HL-60/S4 treated with phorbol 12-myristate 13-acetate at 8.2 ng/mL for 4 days and 3 days (cell line): ENCODE measurements around the gene VAC14.
"Not testable (repeated sequence)": the region's sequence is repeated elsewhere in the genome, so short reads cannot be mapped to it uniquely, and the experiment has no call there.

Experiments used
- in situ Hi-C: fragments of 300-500 bp; cut with MboI; formaldehyde crosslinking; loops from 2 replicates; pipeline ENCODE4 v1.15.0; 2022; ENCODE audit warnings: low sequenced_read_pairs

Gene VAC14

DNA sequence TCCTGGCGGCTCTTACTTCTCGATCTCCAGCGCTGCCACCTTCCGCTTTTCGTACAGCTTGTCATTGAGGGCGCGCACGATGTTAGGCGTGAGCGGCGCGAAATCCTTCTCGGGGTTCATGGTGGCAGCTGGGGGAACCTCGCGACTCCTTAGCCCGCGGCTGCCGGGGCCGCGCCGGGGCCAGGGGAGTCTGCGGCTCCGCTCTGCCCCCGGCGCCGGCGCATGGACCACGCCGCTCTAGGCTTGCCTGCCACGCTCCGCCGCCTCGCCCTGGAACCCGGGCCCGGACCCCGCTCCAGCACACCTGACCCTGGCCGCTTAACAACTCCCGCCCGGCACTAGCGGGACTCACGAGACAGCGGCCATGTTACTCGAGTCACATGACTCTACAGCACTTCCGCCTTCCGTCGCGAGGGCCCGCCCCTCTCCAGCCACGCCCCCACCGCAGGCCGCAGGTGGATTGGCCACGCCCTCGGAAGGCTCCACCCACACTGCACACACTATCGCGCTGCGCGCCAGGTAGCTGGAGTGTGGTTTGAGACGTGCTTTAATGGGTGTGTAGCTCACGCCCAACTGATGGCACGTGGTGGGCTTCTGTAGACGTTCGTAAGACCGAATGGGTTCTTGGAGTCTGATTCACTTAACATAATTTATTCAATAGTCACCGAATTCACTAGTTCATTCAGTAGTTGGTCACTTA is at the start of gene VAC14:
TSS of gene VAC14 (minus strand) at position 378 of the 700 bp plus-strand sequence. CDS start at position 120, 258 bp downstream.
- in situ Hi-C loops, result no loop called here

DNA sequence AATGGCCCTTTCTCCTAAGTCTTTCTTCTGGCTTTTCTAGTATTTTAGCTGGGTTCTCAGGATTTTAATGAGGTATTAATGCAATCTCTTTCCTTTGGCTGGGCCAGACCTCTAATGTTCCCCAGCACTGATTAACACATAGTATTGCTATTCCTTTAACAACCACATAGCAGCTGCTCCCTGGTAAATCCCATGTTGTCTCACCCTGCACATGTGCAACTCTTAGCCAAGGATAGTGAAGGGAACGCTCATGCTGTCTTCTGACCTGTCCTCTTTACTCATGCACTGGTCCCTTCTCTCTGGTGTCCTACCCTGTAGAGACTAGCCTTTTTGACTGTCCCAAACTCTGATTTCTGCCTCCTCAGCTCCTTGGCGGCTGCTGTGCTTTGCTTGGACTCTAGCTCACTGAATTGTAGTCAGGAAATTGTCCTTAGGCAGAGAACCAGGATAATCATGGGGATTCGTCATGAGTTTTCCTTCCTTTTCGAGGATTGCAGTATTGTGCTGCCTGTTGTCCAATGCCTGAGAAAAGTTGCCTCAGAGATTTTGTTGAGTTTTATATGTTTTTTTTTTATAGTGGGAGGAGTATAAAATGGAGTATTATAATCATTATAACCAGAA is 22.6 kb upstream of the VAC14 start:
- in situ Hi-C loops, result not testable (repeated sequence)

DNA sequence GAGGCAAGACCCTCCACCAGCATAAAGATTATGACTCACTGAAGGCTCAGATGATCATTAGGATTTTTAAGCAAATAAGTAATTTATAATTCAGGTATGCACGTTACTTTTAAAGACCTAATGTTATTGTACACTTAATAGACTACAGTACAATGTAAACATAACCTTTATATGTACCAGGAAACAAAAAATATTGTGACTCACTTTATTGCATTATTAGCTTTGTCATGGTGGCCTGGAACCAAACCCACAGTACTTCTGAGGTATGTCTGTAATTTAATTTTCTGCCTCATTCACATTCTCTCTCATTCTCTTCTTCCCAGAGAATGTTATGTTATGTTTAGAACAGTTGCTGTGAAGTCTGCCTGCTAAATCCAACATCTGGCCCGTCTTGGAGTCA is 21.8 kb upstream of the VAC14 start:
- in situ Hi-C loops, result not testable (repeated sequence)

DNA sequence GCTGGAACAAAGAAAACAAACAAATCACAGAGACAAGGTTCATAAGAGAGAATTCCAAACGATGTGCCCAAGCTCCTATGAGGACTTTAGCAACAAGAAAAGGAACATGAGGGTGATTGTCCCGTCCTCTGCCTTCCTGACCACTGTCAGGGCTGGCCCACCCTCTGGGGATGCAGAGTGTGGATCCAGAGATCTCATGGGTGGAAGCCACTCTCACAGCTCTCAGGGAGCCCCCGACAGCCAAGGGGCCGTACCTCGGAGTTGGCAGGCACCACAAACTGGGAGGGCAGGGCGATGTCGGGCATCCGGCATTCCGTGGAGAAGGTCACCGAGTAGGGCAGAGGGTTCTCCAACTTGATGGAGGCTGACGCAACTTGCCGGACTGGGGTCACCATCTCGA is 17.1 kb upstream of the VAC14 start:
- in situ Hi-C loops, result not testable (repeated sequence)

DNA sequence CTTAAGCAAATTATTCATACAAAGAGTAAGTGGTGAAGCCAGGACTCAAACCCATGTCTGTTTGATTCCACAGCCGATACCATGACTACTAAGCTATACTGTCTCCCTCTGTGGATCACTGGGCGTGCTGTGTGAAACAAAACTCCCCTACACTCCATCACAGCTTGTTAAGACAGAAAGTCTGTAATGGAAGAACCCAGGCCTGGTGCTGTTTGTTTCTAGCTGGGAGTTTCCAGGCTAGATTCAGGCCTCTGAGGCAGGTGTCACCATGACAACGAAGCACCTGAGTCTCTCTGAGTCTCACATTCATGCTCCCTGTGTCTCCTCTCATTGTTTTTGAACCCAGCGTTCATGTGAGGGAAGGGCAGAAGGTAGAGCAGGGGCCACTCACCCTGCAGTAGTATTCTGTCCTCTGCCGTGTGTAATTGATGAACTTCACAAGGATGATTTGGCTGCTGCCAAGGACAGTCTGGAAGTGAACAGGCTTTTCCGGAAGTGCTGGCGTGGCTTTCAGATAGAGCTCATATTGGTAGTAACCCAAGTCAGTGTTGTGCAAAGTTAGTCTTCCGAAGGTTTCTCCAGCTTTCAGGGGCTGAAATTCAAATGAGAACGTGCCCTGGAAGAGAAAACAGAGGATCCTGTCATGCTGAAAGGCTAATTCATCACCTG is 8.6 kb upstream of the VAC14 start:
- in situ Hi-C loops, result no loop called here

DNA sequence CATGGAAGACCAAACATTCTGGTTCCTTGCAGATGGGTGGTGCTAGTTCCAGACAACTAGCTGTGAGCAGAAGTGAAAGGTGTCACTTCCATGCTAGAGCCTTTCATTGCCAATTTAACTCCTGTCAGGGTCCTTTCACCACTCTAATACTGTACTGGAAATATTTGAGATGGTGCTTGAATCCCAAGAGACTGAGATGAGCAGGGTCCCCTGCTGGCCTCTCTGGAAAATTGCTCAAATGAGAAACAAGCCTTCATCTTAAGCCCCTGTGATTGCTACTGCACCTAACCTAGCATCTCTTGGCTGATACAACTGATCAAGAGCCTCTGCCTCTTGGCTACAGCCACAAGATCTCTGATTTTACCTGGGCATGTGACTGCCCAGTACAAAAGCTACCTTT is 7.4 kb upstream of the VAC14 start:
- in situ Hi-C loops, result no loop called here

DNA sequence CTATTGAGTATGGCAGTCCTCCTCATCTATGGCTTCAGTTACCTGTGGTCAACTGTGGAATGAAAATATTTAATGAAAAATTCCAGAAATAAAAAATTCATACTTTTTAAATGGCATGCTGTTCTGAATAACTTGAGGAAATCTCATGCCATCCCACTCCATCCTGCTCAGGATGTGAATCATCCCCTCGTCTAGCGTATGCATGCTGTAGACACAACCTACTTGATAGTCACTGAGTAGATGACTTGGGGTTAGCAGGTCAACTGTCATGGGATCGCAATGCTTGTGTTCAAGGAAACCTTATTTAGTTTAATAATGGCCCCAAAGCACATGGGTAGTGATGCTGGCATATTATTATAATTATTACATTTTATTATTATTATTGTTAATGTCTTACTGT is 4.8 kb upstream of the VAC14 start:
- in situ Hi-C loops, result no loop called here

DNA sequence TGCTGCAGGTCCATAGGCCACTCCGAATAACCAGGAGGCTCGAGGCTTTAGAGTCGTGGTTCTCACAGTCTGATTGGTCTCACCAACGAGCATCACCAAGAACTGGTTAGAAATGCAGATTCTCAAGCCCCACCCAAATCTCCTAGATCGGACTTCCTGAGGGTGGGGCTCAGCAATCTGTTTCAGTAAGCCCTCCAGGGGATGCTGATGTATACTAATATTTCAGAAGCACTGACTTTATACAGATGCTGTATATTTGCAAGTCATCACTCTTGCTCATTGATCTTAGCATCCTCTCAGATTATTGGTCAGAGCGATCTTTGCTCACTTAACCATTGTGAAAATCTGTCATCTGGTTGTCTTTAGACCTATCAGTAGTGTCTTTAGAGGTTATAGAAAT is 4.4 kb upstream of the VAC14 start:
- in situ Hi-C loops, result no loop called here

DNA sequence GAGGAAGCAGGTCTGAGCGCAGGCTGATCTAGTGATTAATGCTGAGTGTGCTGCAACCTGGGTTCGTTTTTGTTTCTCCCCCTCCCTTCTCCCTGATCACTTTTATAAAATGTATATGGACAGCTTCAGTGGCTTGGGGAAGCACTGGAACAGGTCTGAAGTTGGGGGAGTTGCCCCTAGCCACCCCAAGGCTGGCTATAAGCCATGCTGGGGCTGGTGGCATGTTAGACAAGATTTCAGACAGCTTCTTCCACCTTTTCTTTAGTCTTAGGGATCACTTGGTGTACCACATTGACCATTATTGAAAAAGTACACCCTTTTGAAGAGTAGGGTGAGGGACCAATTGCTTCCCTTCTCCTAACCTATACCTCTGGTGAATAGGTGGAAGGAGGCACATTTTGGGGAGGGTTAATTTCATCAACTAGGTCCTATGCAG is 3.8 kb upstream of the VAC14 start:
- in situ Hi-C loops, result no loop called here

DNA sequence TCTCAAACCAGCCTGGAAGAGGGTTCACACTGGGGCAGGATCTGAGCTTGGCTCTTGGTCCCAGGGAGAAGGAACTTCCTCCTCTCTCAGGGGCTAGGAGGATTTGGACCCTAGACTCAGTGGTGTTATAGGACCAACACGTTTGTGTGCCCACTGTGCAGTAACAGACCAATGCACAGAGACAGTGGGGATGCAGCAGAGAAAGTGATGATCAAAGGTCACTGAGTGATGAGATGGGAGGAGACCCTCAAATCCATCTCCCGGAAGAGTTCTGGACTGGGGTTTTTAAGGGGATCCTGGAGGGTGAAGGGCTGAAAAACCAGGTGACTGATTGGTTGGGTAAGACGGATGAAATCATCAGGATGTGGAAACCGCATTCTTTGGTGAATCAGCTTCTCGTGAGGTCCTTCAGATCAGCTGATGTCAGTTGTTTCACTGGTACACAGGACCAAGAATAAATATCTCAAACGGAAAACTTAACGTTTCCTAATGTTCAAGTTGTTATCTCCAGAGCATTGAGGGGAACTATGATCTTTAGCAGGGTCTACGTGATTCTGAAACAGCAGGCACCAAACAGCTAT is 3.3 kb upstream of the VAC14 start:
- in situ Hi-C loops, result no loop called here

DNA sequence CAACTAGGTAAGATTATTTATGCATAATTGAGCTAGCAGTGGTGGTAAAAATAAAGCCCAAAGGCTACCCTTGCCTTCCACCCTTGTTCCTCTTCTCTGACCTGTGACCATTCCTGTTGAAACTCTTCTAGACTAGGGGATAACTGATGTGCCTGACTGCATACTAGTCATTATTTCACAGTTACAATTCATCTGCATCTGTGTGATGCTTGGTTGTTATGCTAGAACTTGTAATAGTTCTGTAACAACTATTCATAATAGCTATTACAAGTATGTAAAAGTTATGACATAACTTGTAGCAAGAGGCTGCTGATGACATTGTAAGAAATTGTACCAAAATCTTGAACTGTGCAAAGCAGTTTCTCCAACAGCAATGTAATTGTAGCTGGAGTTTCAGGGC is 2.4 kb upstream of the VAC14 start:
- in situ Hi-C loops, result no loop called here

DNA sequence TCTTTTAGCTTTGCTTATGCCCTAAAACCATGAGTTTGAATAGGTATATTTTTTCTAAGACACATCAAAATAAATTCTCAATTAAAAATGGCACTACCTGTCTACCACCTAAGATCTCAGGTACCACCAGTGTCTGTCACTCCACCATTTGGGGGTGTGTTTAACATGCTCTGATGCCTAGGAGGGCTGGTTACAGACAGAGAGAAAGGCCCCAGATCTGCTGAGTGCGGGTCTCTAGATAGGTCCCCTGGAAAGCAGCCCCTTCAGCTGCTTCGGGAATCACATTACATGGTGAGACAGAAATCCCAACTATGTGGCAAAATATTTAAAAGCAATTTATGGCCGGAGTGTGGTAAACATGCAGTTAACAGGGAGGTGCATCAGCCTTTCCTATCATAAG is 653 bp upstream of the VAC14 start:
- in situ Hi-C loops, result no loop called here

DNA sequence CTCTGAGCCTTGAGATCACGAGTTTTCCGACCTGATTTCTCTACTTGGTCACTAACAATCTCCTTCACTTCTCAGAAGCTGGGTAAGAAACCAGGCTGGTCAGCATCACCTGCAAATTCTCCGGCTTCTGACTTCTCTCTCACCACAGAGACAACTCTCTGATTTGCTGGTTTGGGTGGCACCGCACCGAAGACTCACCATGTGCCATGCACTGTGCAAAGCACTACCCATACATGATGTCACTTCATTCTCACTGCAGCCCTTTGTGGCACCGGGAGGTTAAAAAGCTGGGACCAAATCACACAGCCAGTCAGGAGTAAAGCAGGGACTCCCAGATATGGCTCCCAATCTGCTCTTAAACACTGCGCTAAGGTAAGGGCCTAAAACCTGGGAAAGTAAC is 647 bp downstream of the VAC14 start:
- in situ Hi-C loops, result no loop called here

DNA sequence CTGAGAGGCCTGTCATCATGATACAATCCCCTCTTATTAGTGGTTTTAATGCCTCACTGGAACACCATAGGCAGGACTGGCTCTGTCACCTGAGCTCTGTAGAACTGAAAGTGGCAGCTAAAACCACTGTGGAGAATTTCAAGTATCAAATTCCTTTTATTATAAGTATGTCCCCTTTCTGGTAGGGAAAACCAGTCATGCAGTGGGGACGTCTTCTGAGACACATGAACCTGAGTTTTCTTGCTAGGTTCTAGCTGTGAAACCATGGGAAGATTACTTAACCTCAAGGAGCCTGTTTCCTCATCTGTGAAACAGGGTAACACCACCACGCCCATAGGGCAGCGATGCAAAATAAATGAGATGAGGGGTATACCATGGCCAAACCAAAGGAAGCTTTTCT is 4.7 kb downstream of the VAC14 start:
- in situ Hi-C loops, result no loop called here

DNA sequence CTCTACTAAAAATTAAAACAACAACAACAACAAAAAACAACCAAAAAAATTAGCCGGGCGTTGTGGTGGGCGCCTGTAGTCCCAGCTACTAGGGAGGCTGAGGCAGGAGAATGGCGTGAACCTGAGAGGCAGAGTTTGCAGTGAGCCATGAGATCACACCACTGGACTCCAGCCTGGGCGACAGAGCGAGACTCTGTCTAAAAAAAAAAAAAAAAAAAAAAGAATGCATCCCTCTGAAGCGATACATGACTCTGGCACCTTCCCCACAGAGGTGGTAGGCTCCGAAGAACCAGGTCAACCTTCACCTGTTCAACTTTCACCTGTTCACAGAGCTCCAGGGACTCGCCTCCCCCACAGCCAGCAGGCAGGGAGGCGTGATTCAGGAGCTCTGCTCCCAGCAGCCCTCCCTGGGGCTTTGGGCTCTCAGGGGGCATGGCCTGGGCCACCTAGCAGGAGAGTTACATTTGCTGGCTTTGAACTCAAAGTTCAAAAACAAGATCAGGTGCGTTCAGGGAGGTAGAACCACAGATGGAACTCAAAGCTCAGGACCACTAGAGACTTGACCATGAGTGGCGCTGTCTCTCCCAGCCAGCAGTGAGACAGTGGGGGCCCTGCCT is 5.6 kb downstream of the VAC14 start:
- in situ Hi-C loops, result no loop called here

DNA sequence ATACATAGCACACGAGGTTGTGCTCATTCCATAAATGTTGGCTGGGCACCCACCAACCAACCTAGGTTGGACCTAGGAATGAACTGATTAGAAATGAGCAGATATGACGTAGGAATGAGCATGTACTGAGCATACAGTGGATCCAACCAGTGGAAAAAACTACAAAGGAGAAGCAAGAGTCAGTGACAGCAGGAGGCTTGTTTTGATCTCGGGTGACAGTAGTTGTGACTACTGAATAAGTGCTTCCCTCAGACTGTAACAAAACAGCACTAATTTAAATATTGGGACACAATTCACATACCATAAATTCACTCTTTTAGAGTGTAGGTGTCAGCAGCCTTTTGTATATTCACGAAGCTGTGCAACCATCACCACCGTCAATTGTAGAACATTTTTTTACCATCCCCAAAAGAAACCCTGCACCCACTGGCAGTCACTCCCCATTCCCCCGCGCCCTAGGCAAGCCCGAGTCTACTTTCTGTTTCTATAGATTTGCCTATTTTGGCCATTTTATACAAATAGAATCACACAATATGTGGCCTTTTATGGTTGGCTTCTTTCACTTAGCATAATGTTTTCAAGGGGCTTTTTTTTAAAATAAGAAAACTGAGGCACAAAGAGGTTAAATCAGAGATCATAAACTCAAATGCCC is 7.0 kb downstream of the VAC14 start:
- in situ Hi-C loops, result no loop called here

DNA sequence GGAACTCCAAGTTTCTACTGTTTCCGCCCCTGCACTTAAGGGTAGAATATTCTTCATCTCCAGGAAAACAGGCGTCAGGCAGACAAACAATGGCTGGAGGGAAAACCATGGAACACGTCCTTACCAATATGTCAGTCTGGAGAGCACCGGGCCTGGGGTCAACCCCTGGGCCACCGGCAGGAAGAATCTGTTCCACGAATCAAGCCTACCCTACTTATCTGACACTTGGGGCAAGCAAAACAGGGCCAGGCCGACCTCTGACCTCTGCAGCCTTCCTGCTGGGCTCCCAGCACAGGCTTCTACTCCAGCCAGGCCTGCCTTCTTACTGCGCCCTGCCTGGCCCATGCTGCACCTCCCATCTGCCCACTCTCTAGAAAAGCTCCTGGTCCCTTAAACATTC is 10.1 kb downstream of the VAC14 start:
- in situ Hi-C loops, result no loop called here

DNA sequence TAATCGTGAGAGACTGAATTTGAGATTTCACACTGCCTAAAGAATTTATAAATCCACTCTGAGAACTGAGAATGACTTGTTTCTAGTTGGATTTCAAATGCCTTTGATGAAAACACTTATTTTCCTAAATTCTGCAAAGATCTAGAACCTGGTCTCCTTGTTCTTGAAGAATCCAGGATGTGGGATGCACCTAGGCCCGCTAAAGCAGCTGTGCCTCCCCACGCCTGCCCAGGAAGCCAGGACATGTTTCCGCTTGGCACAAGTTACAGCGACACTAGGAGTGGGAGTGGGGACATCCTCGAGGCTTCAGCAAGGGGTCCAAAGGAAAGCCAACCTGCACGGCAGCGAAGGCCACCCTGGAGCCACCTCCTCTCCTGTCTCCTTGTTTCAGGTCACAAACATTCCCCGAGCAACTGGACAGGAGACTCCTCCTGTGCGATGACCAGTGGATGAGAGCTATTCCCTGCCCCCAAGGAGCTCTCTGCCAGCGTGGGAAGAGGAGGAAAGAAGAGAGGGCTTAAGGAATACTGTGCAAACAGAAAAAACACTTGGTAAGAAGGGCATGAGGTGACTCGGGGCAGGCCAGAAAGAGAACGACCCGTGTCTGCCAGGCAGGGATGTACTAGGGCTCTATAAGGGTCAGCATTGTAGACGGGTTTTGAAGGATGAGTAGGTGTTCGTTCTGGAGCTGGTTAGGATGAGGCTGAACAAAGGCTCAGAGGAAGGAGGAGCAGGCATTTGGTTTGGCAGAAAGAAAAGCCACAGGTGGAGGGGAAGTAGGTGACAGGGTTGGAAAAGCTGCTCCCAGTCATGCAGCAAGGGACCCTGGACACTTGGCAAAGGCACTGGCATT is 11.1 kb downstream of the VAC14 start:
- in situ Hi-C loops, result no loop called here

DNA sequence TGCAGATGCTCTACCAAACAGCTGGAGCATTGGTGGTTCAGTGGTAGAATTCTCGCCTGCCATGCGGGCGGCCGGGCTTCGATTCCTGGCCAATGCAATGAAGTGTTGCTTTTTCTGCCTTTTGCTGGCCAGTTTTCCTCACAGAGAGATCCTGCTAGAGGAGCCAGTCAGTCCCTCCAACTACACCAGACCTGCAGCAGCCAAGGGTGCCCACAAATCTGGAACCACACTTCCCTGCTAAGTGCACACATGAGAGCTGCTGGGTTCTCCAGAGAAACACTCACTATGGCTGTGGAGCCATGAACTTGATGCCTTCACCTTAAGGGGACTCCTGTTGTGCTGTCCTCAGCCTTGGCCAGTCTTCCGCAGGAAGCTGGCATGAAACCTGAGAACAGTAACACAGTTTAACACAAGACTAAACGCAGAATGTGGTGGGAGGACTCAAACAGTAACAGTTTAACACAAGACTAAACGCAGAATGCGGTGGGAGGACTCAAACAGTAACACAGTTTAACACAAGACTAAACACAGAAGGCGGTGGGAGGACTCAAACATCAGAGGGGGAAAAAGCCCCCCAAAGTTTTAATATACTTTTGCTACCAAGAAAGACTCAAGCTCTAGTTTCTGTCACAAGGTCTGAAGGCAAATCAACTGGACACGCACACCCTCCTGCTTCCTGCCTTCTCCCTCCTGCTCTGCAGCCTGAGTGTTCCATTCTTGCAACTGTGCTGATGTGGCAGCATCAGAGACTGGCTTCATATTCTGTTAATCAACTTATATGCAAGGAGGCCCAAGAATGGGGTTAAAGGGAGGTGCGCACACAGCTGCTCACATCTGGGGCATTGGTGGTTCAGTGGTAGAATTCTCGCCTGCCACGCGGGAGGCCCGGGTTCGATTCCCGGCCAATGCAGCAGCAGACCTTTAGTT is 12.0 kb downstream of the VAC14 start:
- in situ Hi-C loops, result no loop called here
